Osteoblast (primary cell): ENCODE measurements around the gene TTC3. TPM values are rescaled to one million over a fixed set of nuclear protein-coding genes. Genes with fewer than 3 reads are reported as not detected.

Experiments used
- DNase-seq: peaks from one replicate; pipeline ENCODE4 v3.0.0; 2011; ENCODE audit warnings: low spot score, mixed read lengths; ENCODE audit not compliant: insufficient read length; ENCODE audit errors: missing footprints
- H2AFZ ChIP-seq: 2 replicates; pipeline ENCODE4 v1.6.0; 2011; ENCODE audit warnings: mild to moderate bottlenecking, low read length
- H3K27ac ChIP-seq: 2 replicates; pipeline ENCODE4 v1.5.1; 2011; ENCODE audit warnings: mild to moderate bottlenecking, low read depth, low read length, moderate library complexity
- H3K27me3 ChIP-seq: 2 replicates; pipeline ENCODE4 v1.6.0; 2012; ENCODE audit warnings: mild to moderate bottlenecking, control low read depth, inconsistent platforms, low read length, moderate library complexity; ENCODE audit not compliant: insufficient read depth
- H3K36me3 ChIP-seq: 2 replicates; pipeline ENCODE4 v1.5.1; 2011; ENCODE audit warnings: mild to moderate bottlenecking, low read length, control low read depth, moderate library complexity; ENCODE audit not compliant: insufficient read depth
- H3K4me1 ChIP-seq: 2 replicates; pipeline ENCODE4 v1.5.1; 2011; ENCODE audit warnings: mild to moderate bottlenecking, low read length, control low read depth, moderate library complexity; ENCODE audit not compliant: insufficient read depth
- H3K4me2 ChIP-seq: 2 replicates; pipeline ENCODE4 v1.6.0; 2011; ENCODE audit warnings: mild to moderate bottlenecking, low read length; ENCODE audit not compliant: insufficient read depth
- H3K4me3 ChIP-seq: fragments of 200-600 bp; sonication (generic); 3 replicates; pipeline ENCODE4 v1.5.1; 2012; ENCODE audit warnings: mild to moderate bottlenecking, low read length, inconsistent platforms; ENCODE audit not compliant: insufficient read depth
- H3K79me2 ChIP-seq: 2 replicates; pipeline ENCODE4 v1.6.0; 2012; ENCODE audit warnings: mild to moderate bottlenecking, low read length, control low read depth, inconsistent platforms; ENCODE audit not compliant: insufficient read depth
- H3K9me3 ChIP-seq: 2 replicates; pipeline ENCODE4 v1.5.1; 2011; ENCODE audit warnings: low read depth, low read length, control low read depth
- H4K20me1 ChIP-seq: 2 replicates; pipeline ENCODE4 v1.6.0; 2012; ENCODE audit warnings: mild to moderate bottlenecking, low read length, control low read depth; ENCODE audit not compliant: insufficient read depth
- total RNA-seq: library from RNA; depleted of rRNA; stranded (reverse); fragments of >200 nt; gene quantifications from 2 replicates; pipeline ENCODE4 v1.2.3, GENCODE V29; 2012
- TF ChIP-seq, protein P1 (sequence below): IDR thresholded peaks from 2 replicates; pipeline ENCODE4 v1.5.1; 2011; ENCODE audit warnings: mild to moderate bottlenecking, low read depth, low read length, moderate library complexity; ENCODE audit errors: extremely low read depth

TTC3 gene
- total RNA-seq, 1 donor = 364 TPM

DNA sequence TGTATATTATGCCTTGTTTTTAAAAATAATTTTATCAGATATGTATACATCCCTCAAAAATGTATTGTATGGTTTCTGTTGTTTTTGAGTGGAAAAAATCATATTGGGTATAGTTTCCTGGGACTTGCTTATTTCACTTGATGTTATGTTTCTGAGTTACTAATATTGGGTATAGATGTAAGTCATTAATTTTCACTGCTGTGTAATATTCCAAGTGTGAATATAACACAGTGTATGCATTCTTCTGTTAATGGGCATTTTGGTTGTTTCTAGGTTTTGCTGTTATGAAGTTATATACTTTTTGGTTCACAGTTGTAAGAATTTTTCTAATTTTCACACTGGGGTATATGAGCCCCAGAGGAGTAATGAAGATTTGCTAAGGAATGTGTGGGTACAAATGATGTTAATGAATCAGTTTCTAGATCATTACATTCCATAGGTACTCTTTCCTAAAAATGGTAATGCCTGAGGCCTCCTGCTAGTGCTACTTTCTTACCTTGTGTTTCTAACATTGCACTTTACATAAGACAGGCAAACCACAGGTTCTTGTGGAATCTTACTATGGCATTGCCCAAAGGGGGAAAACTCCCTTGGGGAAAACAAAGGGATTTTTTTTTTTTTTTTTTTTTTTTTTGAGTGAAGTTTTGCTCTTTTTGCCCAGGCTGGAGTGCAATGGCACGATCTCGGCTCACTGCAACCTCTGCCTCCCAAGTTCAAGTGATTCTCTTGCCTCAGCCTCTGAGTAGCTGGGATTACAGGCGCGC is 3.2 kb downstream of the TTC3 start:
- Histone ChIP-seq H3K27ac (no peak overlapping the region), H3K36me3 (no peaks in the 10 kb centered on the region), H4K20me1 (peaks cover 57% of the 10 kb centered on the region), H3K27me3 (no peaks in the 10 kb centered on the region), H3K9me3 (no peaks in the 10 kb centered on the region), H3K4me1 (peaks cover 17% of the 10 kb centered on the region), H3K4me3 (no peak overlapping the region), H3K79me2 (peaks cover 81% of the 10 kb centered on the region), H2AFZ (no peak overlapping the region), H3K4me2 (no peak overlapping the region)
- DNase-seq = no peak
- TF ChIP-seq, protein P1, sequence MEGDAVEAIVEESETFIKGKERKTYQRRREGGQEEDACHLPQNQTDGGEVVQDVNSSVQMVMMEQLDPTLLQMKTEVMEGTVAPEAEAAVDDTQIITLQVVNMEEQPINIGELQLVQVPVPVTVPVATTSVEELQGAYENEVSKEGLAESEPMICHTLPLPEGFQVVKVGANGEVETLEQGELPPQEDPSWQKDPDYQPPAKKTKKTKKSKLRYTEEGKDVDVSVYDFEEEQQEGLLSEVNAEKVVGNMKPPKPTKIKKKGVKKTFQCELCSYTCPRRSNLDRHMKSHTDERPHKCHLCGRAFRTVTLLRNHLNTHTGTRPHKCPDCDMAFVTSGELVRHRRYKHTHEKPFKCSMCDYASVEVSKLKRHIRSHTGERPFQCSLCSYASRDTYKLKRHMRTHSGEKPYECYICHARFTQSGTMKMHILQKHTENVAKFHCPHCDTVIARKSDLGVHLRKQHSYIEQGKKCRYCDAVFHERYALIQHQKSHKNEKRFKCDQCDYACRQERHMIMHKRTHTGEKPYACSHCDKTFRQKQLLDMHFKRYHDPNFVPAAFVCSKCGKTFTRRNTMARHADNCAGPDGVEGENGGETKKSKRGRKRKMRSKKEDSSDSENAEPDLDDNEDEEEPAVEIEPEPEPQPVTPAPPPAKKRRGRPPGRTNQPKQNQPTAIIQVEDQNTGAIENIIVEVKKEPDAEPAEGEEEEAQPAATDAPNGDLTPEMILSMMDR = no peak

DNA sequence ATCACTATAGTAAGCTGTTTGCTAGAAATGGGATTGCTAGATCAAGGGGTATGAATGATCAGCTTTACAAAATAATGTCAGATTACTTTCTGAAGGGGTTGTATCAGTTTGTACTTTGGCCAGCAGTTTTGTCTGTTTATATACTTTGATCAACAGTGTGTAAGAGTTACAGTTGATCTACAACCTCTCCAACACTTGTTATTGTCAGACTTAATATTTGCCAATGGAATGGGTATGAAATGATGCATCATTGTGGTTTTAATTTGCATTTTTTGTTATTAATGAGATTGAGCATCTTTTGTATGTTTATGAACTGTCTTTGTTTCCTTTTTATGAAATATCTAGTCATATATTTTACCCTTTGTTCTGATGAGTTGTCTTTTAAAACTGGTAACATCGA is 4.3 kb downstream of the TTC3 start:
- peaks cover 65% of the 10 kb centered on the region for H4K20me1 ChIP-seq
- H3K4me3 ChIP-seq = no peak overlapping the region
- H3K27me3 ChIP-seq = no peaks in the 10 kb centered on the region
- TF ChIP-seq, protein P1 = no peak
- H3K4me1 ChIP-seq = peaks cover 6% of the 10 kb centered on the region
- H3K9me3 ChIP-seq = no peaks in the 10 kb centered on the region
- no peak overlapping the region for H3K27ac ChIP-seq
- peaks cover 88% of the 10 kb centered on the region for H3K79me2 ChIP-seq
- H2AFZ ChIP-seq = no peak overlapping the region
- H3K36me3 ChIP-seq = no peaks in the 10 kb centered on the region
- no peak overlapping the region for H3K4me2 ChIP-seq
- DNase-seq = no peak

DNA sequence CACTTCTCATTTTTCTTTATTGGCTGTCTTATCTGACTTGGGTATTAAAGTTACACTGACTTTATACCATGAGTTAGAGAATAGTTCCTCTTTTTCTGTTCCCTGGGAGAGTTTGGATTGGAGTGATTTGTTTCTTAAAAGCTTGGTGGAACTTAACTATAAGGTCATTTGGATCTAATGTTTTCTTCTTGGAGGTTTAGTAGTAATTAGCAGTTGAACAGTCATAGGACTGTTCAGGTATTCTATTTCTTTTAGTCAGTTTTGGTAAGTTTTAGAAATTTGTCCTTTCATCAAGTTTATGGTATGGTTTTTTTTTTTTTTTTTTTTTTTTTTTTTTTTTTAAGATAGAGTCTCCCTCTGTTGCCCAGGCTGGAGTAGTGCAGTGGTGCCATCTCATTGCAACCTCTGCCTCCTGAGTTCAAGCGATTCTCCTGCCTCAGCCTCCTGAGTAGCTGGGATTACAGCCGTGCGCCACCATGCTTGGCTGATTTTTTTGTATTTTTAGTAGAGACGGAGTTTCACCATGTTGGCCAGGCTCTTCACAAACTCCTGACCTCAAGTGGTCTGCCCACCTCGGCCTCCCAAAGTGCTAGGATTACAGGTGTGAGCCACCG is 6.3 kb downstream of the TTC3 start:
- TF ChIP-seq, protein P1 = peak; percentile 35
- no peaks in the 10 kb centered on the region for H3K27me3 ChIP-seq
- peaks cover 78% of the 10 kb centered on the region for H4K20me1 ChIP-seq
- peaks cover 95% of the 10 kb centered on the region for H3K79me2 ChIP-seq
- H3K36me3 ChIP-seq = no peaks in the 10 kb centered on the region
- no peak overlapping the region for H3K4me2 ChIP-seq
- no peak overlapping the region for H3K27ac ChIP-seq
- H3K4me1 ChIP-seq = peaks cover 6% of the 10 kb centered on the region
- no peak overlapping the region for H2AFZ ChIP-seq
- DNase-seq = no peak
- no peak overlapping the region for H3K4me3 ChIP-seq
- H3K9me3 ChIP-seq = no peaks in the 10 kb centered on the region

DNA sequence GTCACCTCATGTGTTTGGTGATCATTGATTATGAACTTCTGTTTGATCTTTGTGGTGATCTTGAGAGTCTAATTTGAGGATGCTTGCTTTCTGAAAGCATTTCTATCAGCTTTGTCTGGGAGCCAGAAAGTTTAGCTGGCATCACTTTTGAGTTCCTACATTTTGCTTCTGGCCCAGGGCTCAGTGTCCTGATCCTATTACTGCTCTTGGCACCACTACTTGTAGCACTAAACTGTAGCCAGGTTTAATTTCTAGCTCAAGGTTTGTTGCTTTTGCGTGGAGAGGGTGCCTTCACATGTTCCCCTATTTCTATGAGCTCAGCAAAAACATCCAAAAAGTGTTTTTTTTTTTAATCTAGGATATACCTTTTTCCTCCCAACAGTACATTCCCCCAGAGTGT is 9.3 kb downstream of the TTC3 start:
- no peak overlapping the region for H2AFZ ChIP-seq
- H3K4me3 ChIP-seq = no peak overlapping the region
- no peak for DNase-seq
- peaks cover 94% of the 10 kb centered on the region for H3K79me2 ChIP-seq
- TF ChIP-seq, protein P1 = no peak
- no peaks in the 10 kb centered on the region for H3K36me3 ChIP-seq
- H4K20me1 ChIP-seq = peaks cover 77% of the 10 kb centered on the region
- no peaks in the 10 kb centered on the region for H3K9me3 ChIP-seq
- peaks cover 2% of the 10 kb centered on the region for H3K4me1 ChIP-seq
- no peaks in the 10 kb centered on the region for H3K27me3 ChIP-seq
- no peak overlapping the region for H3K4me2 ChIP-seq
- no peak overlapping the region for H3K27ac ChIP-seq
